Sigmoid colon (tissue), 7 donors: ENCODE measurements around the gene ULBP2. TPM values are rescaled to one million over a fixed set of nuclear protein-coding genes. Genes with fewer than 3 reads are reported as not detected.
"Not testable (repeated sequence)": the region's sequence is repeated elsewhere in the genome, so short reads cannot be mapped to it uniquely, and the experiment has no call there.

Source experiments
- DNase-seq: peaks from one replicate; pipeline ENCODE4 v3.0.0-alpha.2; 2019
- H3K27ac ChIP-seq, 4 donors: fragments of 200-600 bp; sonication (generic); one replicate each; pipeline ENCODE4 v1.5.1; 2016 to 2019; ENCODE audit warnings: mild to moderate bottlenecking in 1 of 4
- H3K27me3 ChIP-seq, 3 donors: fragments of 200-600 bp; sonication (generic); one replicate each; pipeline ENCODE4 v1.5.1; 2019; ENCODE audit warnings: mild to moderate bottlenecking in 1 of 3
- H3K36me3 ChIP-seq, 4 donors: fragments of 200-600 bp; sonication (generic); one replicate each; pipeline ENCODE4 v1.5.1; 2016 to 2019
- H3K4me1 ChIP-seq, 4 donors: fragments of 200-600 bp; sonication (generic); one replicate each; pipeline ENCODE4 v1.5.1; 2017 to 2019
- H3K4me3 ChIP-seq, 4 donors: fragments of 200-600 bp; sonication (generic); one replicate each; pipeline ENCODE4 v1.5.1; 2017 to 2019; ENCODE audit warnings: mild to moderate bottlenecking in 2 of 4, moderate library complexity in 1 of 4
- H3K9me3 ChIP-seq, 4 donors: fragments of 200-600 bp in 3 of 4; sonication (generic) in 3 of 4; one replicate each; pipeline versions ENCODE4 v1.5.1 to v1.6.1; 2013 to 2019
- CTCF ChIP-seq, 4 experiments: fragments of 450-650 bp in 3 of 4; fragments of 200-600 bp in 1 of 4; IDR thresholded peaks; one replicate each; pipeline ENCODE4 v1.5.1; 2016 to 2019; ENCODE audit warnings: antibody characterized with exemption in 4 of 4, mild to moderate bottlenecking in 3 of 4, moderate library complexity in 2 of 4
- EP300 ChIP-seq, 4 donors: sonication (generic); formaldehyde crosslinking; IDR thresholded peaks; one replicate each; pipeline ENCODE4 v1.6.1; 2017; ENCODE audit warnings: antibody characterized with exemption in 4 of 4
- POLR2A ChIP-seq, 2 donors: fragments of 450-650 bp; IDR thresholded peaks; one replicate each; pipeline ENCODE4 v1.6.1; 2016; ENCODE audit warnings: antibody characterized with exemption in 2 of 2, mild to moderate bottlenecking in 2 of 2, moderate library complexity in 2 of 2
- POLR2AphosphoS5 ChIP-seq, 4 donors: sonication (generic); formaldehyde crosslinking; IDR thresholded peaks; one replicate each; pipeline ENCODE4 v1.6.1; 2017; ENCODE audit warnings: antibody characterized with exemption in 4 of 4
- WGBS, 2 donors: extraction: QIAGEN DNeasy Blood & Tissue Kit; methylation state at CpG; one replicate each; pipeline ENCODE4 v1.1.7; 2013; 5-methylcytosine and 5-hydroxymethylcytosine counted together
- intact Hi-C: fragments of 100-400 bp; cut with DNase I; formaldehyde crosslinking; loops from one replicate; pipeline ENCODE4 v1.15.1; 2023
- polyA plus RNA-seq, 3 donors: library from polyadenylated mRNA; stranded (reverse); fragments of 200-250 nt; gene quantifications; one replicate each; pipeline ENCODE4 v1.2.3, GENCODE V29; 2013
- total RNA-seq, 4 donors: library from RNA; depleted of rRNA; stranded (reverse); fragments of >200 nt; gene quantifications; one replicate each; pipeline ENCODE4 v1.1.0, GENCODE V29; 2016
- donor health status: healthy with polysubstance abuse.
- donor health status: Bipolar disorder and iron deficiency.
- donor health status: healthy.

The ULBP2 gene
- total and polyA plus RNA-seq, 7 donors: 0.34 TPM; not detected in 6

GRCh38 chr6:149934249-149935156, 7.3 kb upstream of the ULBP2 start:
- Histone ChIP-seq H3K36me3 (no peaks in the 10 kb centered on the region), H3K27ac (no peak overlapping the region), H3K27me3 (peaks cover 26 to 98% (median 75%) of the 10 kb centered on the region in 3 donors), H3K4me1 (peaks cover 0 to 15% (median 12%) of the 10 kb centered on the region in 4 donors), H3K9me3 (no peaks in the 10 kb centered on the region), H3K4me3 (no peak overlapping the region)
- 29 to 37% methylated on average over 11 of the region's 11 CpGs for WGBS, 2 donors
- TF ChIP-seq POLR2AphosphoS5 (IDR thresholded peaks at IDR 0.05) (no peak), CTCF (IDR thresholded peaks at IDR 0.05) (peak; percentile 53 to 82 (median 77)), POLR2A (IDR thresholded peaks at IDR 0.05) (no peak), EP300 (IDR thresholded peaks at IDR 0.05) (no peak)
- DNase-seq: no peak
- intact Hi-C loops: loop anchor here (1.0 kb wide), 1 partner anchor 83 kb away; no protein-coding TSS in a partner anchor

- TF ChIP-seq CTCF (IDR thresholded peaks at IDR 0.05) (no peak), POLR2A (IDR thresholded peaks at IDR 0.05) (no peak), POLR2AphosphoS5 (IDR thresholded peaks at IDR 0.05) (no peak), EP300 (IDR thresholded peaks at IDR 0.05) (no peak)
- DNase-seq: no peak
- H3K9me3 ChIP-seq: no peaks in the 10 kb centered on the region
- H3K27ac ChIP-seq: no peak overlapping the region
- peaks cover 31 to 98% (median 77%) of the 10 kb centered on the region in 3 donors for H3K27me3 ChIP-seq
- H3K4me3 ChIP-seq: no peak overlapping the region
- WGBS, 2 donors: 39 to 59% methylated on average over 4 of the region's 4 CpGs
- peaks cover 0 to 15% (median 12%) of the 10 kb centered on the region in 4 donors for H3K4me1 ChIP-seq
- no peaks in the 10 kb centered on the region for H3K36me3 ChIP-seq
- intact Hi-C loops: no loop called here
These were observed 6.6 kb upstream of the ULBP2 start for GRCh38 chr6:149935246-149935645.

GRCh38 chr6:149935668-149936067, 6.1 kb upstream of the ULBP2 start:
- intact Hi-C loops: no loop called here
- WGBS, 2 donors: 41 to 45% methylated on average over 2 of the region's 2 CpGs
- H3K4me3 ChIP-seq: no peak overlapping the region
- peaks cover 35 to 98% (median 81%) of the 10 kb centered on the region in 3 donors for H3K27me3 ChIP-seq
- DNase-seq: no peak
- no peaks in the 10 kb centered on the region for H3K9me3 ChIP-seq
- no peaks in the 10 kb centered on the region for H3K36me3 ChIP-seq
- TF ChIP-seq EP300 (IDR thresholded peaks at IDR 0.05): no peak
- no peak for TF ChIP-seq POLR2A (IDR thresholded peaks at IDR 0.05)
- TF ChIP-seq POLR2AphosphoS5 (IDR thresholded peaks at IDR 0.05): no peak
- no peak for TF ChIP-seq CTCF (IDR thresholded peaks at IDR 0.05)
- no peak overlapping the region for H3K27ac ChIP-seq
- H3K4me1 ChIP-seq: peaks cover 0 to 15% (median 12%) of the 10 kb centered on the region in 4 donors

- no peaks in the 10 kb centered on the region for H3K36me3 ChIP-seq
- H3K4me1 ChIP-seq: peaks cover 0 to 26% (median 19%) of the 10 kb centered on the region in 4 donors
- peaks cover 41 to 98% (median 85%) of the 10 kb centered on the region in 3 donors for H3K27me3 ChIP-seq
- no peak overlapping the region for H3K27ac ChIP-seq
- H3K9me3 ChIP-seq: no peaks in the 10 kb centered on the region
- intact Hi-C loops: no loop called here
- DNase-seq: no peak
- 31 to 38% methylated on average over 2 of the region's 2 CpGs for WGBS, 2 donors
- no peak overlapping the region for H3K4me3 ChIP-seq
- TF ChIP-seq POLR2AphosphoS5 (IDR thresholded peaks at IDR 0.05): no peak
- no peak for TF ChIP-seq EP300 (IDR thresholded peaks at IDR 0.05)
- no peak for TF ChIP-seq CTCF (IDR thresholded peaks at IDR 0.05)
- no peak for TF ChIP-seq POLR2A (IDR thresholded peaks at IDR 0.05)
These were observed 5.1 kb upstream of the ULBP2 start for GRCh38 chr6:149936743-149937142.

GRCh38 chr6:149938013-149938570, 3.7 kb upstream of the ULBP2 start:
- peaks cover 41 to 98% (median 88%) of the 10 kb centered on the region in 3 donors for H3K27me3 ChIP-seq
- H3K27ac ChIP-seq, intact Hi-C loops, H3K36me3 ChIP-seq, H3K9me3 ChIP-seq, DNase-seq: not testable (repeated sequence)
- H3K4me3 ChIP-seq: peak overlapping the region in 3 of 4 donors; percentile 23 to 46 (median 41)
- peaks cover 0 to 34% (median 26%) of the 10 kb centered on the region in 4 donors for H3K4me1 ChIP-seq
- 3 to 5% methylated on average over 15 of the region's 20 CpGs for WGBS, 2 donors
